HepG2 (cell line): ENCODE results near the gene MAN1C1. TPM values are rescaled to one million over a fixed set of nuclear protein-coding genes. Genes with fewer than 3 reads are reported as not detected.

Experiments
- ATAC-seq: fragments of 200-7000 bp; cut with Tn5 transposase; 3 replicates; pipeline ENCODE4 v1.9.1; 2020; ENCODE audit warnings: mild to moderate bottlenecking, moderate library complexity
- BruUV-seq: library from RNA; stranded (reverse); fragments of 400-500 nt; replicated peaks from 2 replicates; lab custom pipeline; 2021; lab: Mats Ljungman, UMichigan
- CTCF ChIA-PET: fragments of 300-600 bp; formaldehyde crosslinking; extraction: SDS; loops from one replicate; lab custom pipeline; 2021; ENCODE audit warnings: low total read pairs, inconsistent platforms, low intra/inter-chr PET ratio; lab: Yijun Ruan, JAX
- POLR2A ChIA-PET: fragments of 350-600 bp; sonication (Branson Sonifier 250); formaldehyde crosslinking; loops from one replicate; lab custom pipeline; 2020; ENCODE audit warnings: antibody characterized with exemption, inconsistent platforms; lab: Yijun Ruan, JAX
- DNase-seq: peaks from one replicate; pipeline ENCODE4 v3.0.0-alpha.2; 2015; ENCODE audit warnings: low spot score
- FAIRE-seq: peaks from 3 replicates; lab custom pipeline; 2011; peaks lifted over from hg19 to GRCh38; lab: Jason Lieb, UNC
- H2AFZ ChIP-seq: one replicate; pipeline ENCODE4 v1.6.1; 2011; ENCODE audit warnings: low read length, inconsistent platforms
- H3K27ac ChIP-seq: fragments of 300-600 bp; 3 replicates; pipeline ENCODE4 v1.8.0; 2011; ENCODE audit warnings: mixed run types, mild to moderate bottlenecking, mixed read lengths, low read length, inconsistent platforms; ENCODE audit not compliant: insufficient read depth; ENCODE audit errors: extremely low read length
- H3K27me3 ChIP-seq, 2 experiments: fragments of 200-600 bp in 1 of 2; 2 replicates in 1 of 2; 3 replicates in 1 of 2; pipeline versions ENCODE4 v1.6.0 to v1.8.0; 2011; ENCODE audit warnings: low read length in 2 of 2, mild to moderate bottlenecking in 2 of 2, moderate library complexity in 2 of 2, inconsistent platforms in 1 of 2; ENCODE audit not compliant: insufficient read depth in 2 of 2, control insufficient read depth in 1 of 2
- H3K36me3 ChIP-seq, 2 experiments: fragments of 200-600 bp in 1 of 2; replicated peaks in 1 of 2; 2 replicates in 1 of 2; 3 replicates in 1 of 2; pipeline versions ENCODE4 v1.5.1 to v1.8.0; 2011; ENCODE audit warnings: low read length in 2 of 2, inconsistent platforms in 1 of 2; ENCODE audit not compliant: insufficient read depth in 2 of 2, control insufficient read depth in 1 of 2
- H3K4me1 ChIP-seq: 2 replicates; pipeline ENCODE4 v1.5.1; 2012; ENCODE audit warnings: low read length, inconsistent platforms; ENCODE audit not compliant: insufficient read depth
- H3K4me2 ChIP-seq: 2 replicates; pipeline ENCODE4 v1.6.0; 2011; ENCODE audit warnings: low read depth, low read length, inconsistent platforms
- H3K4me3 ChIP-seq, 3 experiments: fragments of 200-600 bp in 1 of 3; sonication (generic), shearing (Covaris generic) in 1 of 3; replicated peaks in 1 of 3; 2 replicates each; pipeline ENCODE4 v1.5.1; 2011 to 2016; ENCODE audit warnings: low read length in 3 of 3, inconsistent platforms in 2 of 3, low read depth in 2 of 3, mild to moderate bottlenecking in 2 of 3, control low read depth in 1 of 3, mixed read lengths in 1 of 3; ENCODE audit not compliant: insufficient read depth in 1 of 3
- H3K79me2 ChIP-seq: one replicate; pipeline ENCODE4 v1.6.1; 2011; ENCODE audit warnings: low read length, inconsistent platforms; ENCODE audit not compliant: insufficient read depth
- H3K9ac ChIP-seq: 2 replicates; pipeline ENCODE4 v1.6.0; 2011; ENCODE audit warnings: mild to moderate bottlenecking, low read depth, low read length, inconsistent platforms; ENCODE audit not compliant: insufficient read depth
- H3K9me3 ChIP-seq: 2 replicates; pipeline ENCODE4 v1.5.1; 2012; ENCODE audit warnings: mild to moderate bottlenecking, low read length
- H4K20me1 ChIP-seq: 2 replicates; pipeline ENCODE4 v1.6.0; 2011; ENCODE audit warnings: inconsistent platforms, mild to moderate bottlenecking, low read length, moderate library complexity; ENCODE audit not compliant: insufficient read depth
- ATF1 ChIP-seq: IDR thresholded peaks from 2 replicates; pipeline ENCODE4 v1.6.1; 2016; ENCODE audit warnings: mild to moderate bottlenecking, control low read depth
- ATF7-NPFF ChIP-seq: sonication (generic); formaldehyde crosslinking; IDR thresholded peaks from 2 replicates; pipeline ENCODE4 v1.8.1; 2023; ENCODE audit warnings: mild to moderate bottlenecking, low read depth, missing genetic modification reagents, moderate library complexity
- BCL3 ChIP-seq: sonication (generic); formaldehyde crosslinking; IDR thresholded peaks from 2 replicates; pipeline ENCODE4 v1.5.1; 2020; ENCODE audit warnings: mild to moderate bottlenecking, missing genetic modification reagents, moderate library complexity
- DNMT3B ChIP-seq: conservative IDR thresholded peaks from 2 replicates; pipeline ENCODE4 v1.6.1; 2016; ENCODE audit warnings: missing biosample characterization, control low read depth
- GATAD2A ChIP-seq: IDR thresholded peaks from 2 replicates; pipeline ENCODE4 v1.6.1; 2016
- HMG20A ChIP-seq: IDR thresholded peaks from 2 replicates; pipeline ENCODE4 v1.6.1; 2016; ENCODE audit warnings: borderline replicate concordance
- HOXA9 ChIP-seq: sonication (generic); formaldehyde crosslinking; IDR thresholded peaks from 2 replicates; pipeline ENCODE4 v1.8.1; 2022; ENCODE audit warnings: missing genetic modification reagents, mild to moderate bottlenecking, moderate library complexity, borderline replicate concordance
- KDM5A ChIP-seq: fragments of 200-600 bp; sonication (generic); IDR thresholded peaks from 2 replicates; pipeline ENCODE4 v1.7.0; 2018; ENCODE audit warnings: antibody characterized with exemption, mild to moderate bottlenecking, low read length, borderline replicate concordance
- MEIS1 ChIP-seq: sonication (generic); formaldehyde crosslinking; IDR thresholded peaks from 2 replicates; pipeline ENCODE4 v1.9.0; 2021; ENCODE audit warnings: mild to moderate bottlenecking, missing genetic modification reagents, moderate library complexity, borderline replicate concordance
- RFX1 ChIP-seq: fragments of 450-650 bp; IDR thresholded peaks from 2 replicates; pipeline ENCODE4 v1.6.1; 2017
- RXRB ChIP-seq: IDR thresholded peaks from 2 replicates; pipeline ENCODE4 v1.6.1; 2016; ENCODE audit warnings: borderline replicate concordance, missing genetic modification reagents, missing compliant biosample characterization
- SAFB2 ChIP-seq: sonication (generic); formaldehyde crosslinking; IDR thresholded peaks from 2 replicates; pipeline ENCODE4 v1.5.1; 2020; ENCODE audit warnings: missing genetic modification reagents, low read depth, mild to moderate bottlenecking, borderline replicate concordance
- SUZ12 ChIP-seq: fragments of 150-350 bp; IDR thresholded peaks from 2 replicates; pipeline ENCODE4 v1.6.1; 2014; ENCODE audit warnings: low read depth, low read length
- TBX2 ChIP-seq: sonication (generic); formaldehyde crosslinking; IDR thresholded peaks from 2 replicates; pipeline ENCODE4 v1.5.0; 2020; ENCODE audit warnings: missing genetic modification reagents, mild to moderate bottlenecking, borderline replicate concordance
- TBX3 ChIP-seq: fragments of 450-650 bp; IDR thresholded peaks from 2 replicates; pipeline ENCODE4 v1.6.1; 2017; ENCODE audit warnings: antibody characterized with exemption, mild to moderate bottlenecking, inconsistent platforms, borderline replicate concordance
- TFDP2 ChIP-seq: sonication (generic); formaldehyde crosslinking; IDR thresholded peaks from 2 replicates; pipeline ENCODE4 v1.4.0; 2020; ENCODE audit warnings: missing genetic modification reagents
- U2AF1 ChIP-seq: fragments of 200-400 bp; formaldehyde crosslinking; optimal IDR thresholded peaks from 2 replicates; pipeline ENCODE3; 2017; ENCODE audit warnings: mild to moderate bottlenecking, low read depth, low read length
- ZBTB38 ChIP-seq: sonication (generic); formaldehyde crosslinking; IDR thresholded peaks from 2 replicates; pipeline ENCODE4 v1.5.1; 2020; ENCODE audit warnings: mild to moderate bottlenecking, missing genetic modification reagents
- ZNF282 ChIP-seq: fragments of 450-650 bp; IDR thresholded peaks from 2 replicates; pipeline ENCODE4 v1.6.1; 2018; ENCODE audit not compliant: partially characterized antibody
- ZNF30 ChIP-seq: sonication (generic); formaldehyde crosslinking; IDR thresholded peaks from 2 replicates; pipeline ENCODE4 v1.5.0; 2020; ENCODE audit warnings: mild to moderate bottlenecking, missing genetic modification reagents
- ZNF557 ChIP-seq: sonication (generic); formaldehyde crosslinking; IDR thresholded peaks from 2 replicates; pipeline ENCODE4 v1.4.0; 2020; ENCODE audit warnings: missing genetic modification reagents
- ZSCAN20 ChIP-seq: sonication (generic); formaldehyde crosslinking; IDR thresholded peaks from 2 replicates; pipeline ENCODE4 v1.4.0; 2020; ENCODE audit warnings: missing genetic modification reagents, mild to moderate bottlenecking, borderline replicate concordance
- WGBS: methylation state at CpG from one replicate; pipeline ENCODE4 v1.1.6; 2017; ENCODE audit warnings: low lambda C conversion rate; 5-methylcytosine and 5-hydroxymethylcytosine counted together
- in situ Hi-C: cut with HindIII; loops from 2 replicates; pipeline ENCODE4 v1.10.0; 2017; ENCODE audit warnings: low pct_unique_long_range_greater_than_20kb; ENCODE audit not compliant: extremely low pct_ligation_motif_present
- intact Hi-C: fragments of 100-400 bp; cut with micrococcal nuclease; formaldehyde crosslinking; loops from one replicate; pipeline ENCODE4 v1.10.0; 2022; ENCODE audit not compliant: unreplicated experiment
- polyA plus RNA-seq, 8 experiments: library from polyadenylated mRNA; depleted of rRNA in 3 of 8; stranded (reverse) in 7 of 8; unstranded in 1 of 8; fragments of >200 nt; fragmentation: Illumina TruSeq in 4 of 8; extraction: Trizol in 4 of 8; gene quantifications; 2 replicates each; pipeline versions ENCODE4 v1.2.1 to v1.2.3, GENCODE V29; 2011 to 2016; ENCODE audit warnings: low read depth in 4 of 8, missing spikeins in 1 of 8, mixed read lengths in 1 of 8; ENCODE audit not compliant: insufficient read depth in 1 of 8
- total RNA-seq, 5 experiments: library from RNA; depleted of rRNA; stranded (reverse); fragments of >200 nt; fragmentation: Illumina TruSeq; extraction: Trizol; gene quantifications; 2 replicates each; pipeline ENCODE4 v1.2.3, GENCODE V29; 2016; ENCODE audit warnings: low read depth in 1 of 5

Gene MAN1C1
- total and polyA plus RNA-seq, 2 of the 13 experiments (the other 11 are each of a cell fraction or from before 2014, with no cell fraction given) = 0.18 to 0.49 TPM

- TF ChIP-seq TFDP2 (CRISPR knock-in tag) = no peak
- TF ChIP-seq SUZ12 = no peak
Observed at GRCh38 chr1:25809929-25810328, 193.3 kb downstream of the MAN1C1 start (continued).

GRCh38 chr1:25810341-25811299 is 194.0 kb downstream of the MAN1C1 start:
- no peaks in the 10 kb centered on the region for H3K79me2 ChIP-seq
- no peaks in the 10 kb centered on the region for H3K36me3 ChIP-seq
- H3K27me3 ChIP-seq = no peaks in the 10 kb centered on the region
- intact Hi-C loops (no loop called here), in situ Hi-C loops (loop anchor here (25.0 kb wide), 1 partner anchor 198 kb away; the partner anchor contains the start of gene MAN1C1)
- H3K9me3 ChIP-seq = no peaks in the 10 kb centered on the region
- H3K4me2 ChIP-seq = no peak overlapping the region
- DNase-seq (peak; percentile 25), FAIRE-seq (no peak), ATAC-seq (peak; percentile 81)
- H4K20me1 ChIP-seq = no peaks in the 10 kb centered on the region
- CTCF ChIA-PET = interaction anchor here (0.9 to 2.2 kb wide), 4 partner anchors 14 to 307 kb away, joined by 3 to 9 read pairs (median 4); no protein-coding TSS in a partner anchor
- WGBS = 81% methylated on average over 4 of the region's 21 CpGs
- H3K9ac ChIP-seq = no peak overlapping the region
- H3K4me3 ChIP-seq = no peak overlapping the region
- H3K4me1 ChIP-seq = no peaks in the 10 kb centered on the region
- H3K27ac ChIP-seq = no peak overlapping the region
- POLR2A ChIA-PET = interaction anchor here (2.5 kb wide), 1 partner anchor 9 kb away, joined by 10 read pairs; the partner anchor contains the start of gene MTFR1L
- BruUV-seq = no TSS peak
- no peak overlapping the region for H2AFZ ChIP-seq
- TF ChIP-seq ZBTB38 (no peak), KDM5A (no peak), ATF7-NPFF (CRISPR knock-in tag) (no peak), MEIS1 (0 out of 2 replicates have a peak, but pooled peaks have one; percentile 23), ZSCAN20 (CRISPR knock-in tag) (no peak), ZNF30 (no peak), DNMT3B (CRISPR knock-in tag) (no peak), BCL3 (peak; percentile 78; the same call in 1 of the 2 replicates), ATF1 (CRISPR knock-in tag) (no peak), U2AF1 (no peak), TBX3 (no peak), ZNF282 (no peak), RFX1 (no peak), TBX2 (CRISPR knock-in tag) (no peak), HMG20A (CRISPR knock-in tag) (no peak), GATAD2A (CRISPR knock-in tag) (no peak), RXRB (CRISPR knock-in tag) (no peak), SAFB2 (no peak), HOXA9 (CRISPR knock-in tag) (no peak), ZNF557 (no peak)
